GOT3 (cell line): ENCODE measurements around the gene OMP.

ENCODE experiments used
- DNase-seq: peaks from one replicate; lab custom pipeline; 2025; ENCODE audit warnings: mixed read lengths; lab: John Stamatoyannopoulos, UW

Gene OMP

DNA sequence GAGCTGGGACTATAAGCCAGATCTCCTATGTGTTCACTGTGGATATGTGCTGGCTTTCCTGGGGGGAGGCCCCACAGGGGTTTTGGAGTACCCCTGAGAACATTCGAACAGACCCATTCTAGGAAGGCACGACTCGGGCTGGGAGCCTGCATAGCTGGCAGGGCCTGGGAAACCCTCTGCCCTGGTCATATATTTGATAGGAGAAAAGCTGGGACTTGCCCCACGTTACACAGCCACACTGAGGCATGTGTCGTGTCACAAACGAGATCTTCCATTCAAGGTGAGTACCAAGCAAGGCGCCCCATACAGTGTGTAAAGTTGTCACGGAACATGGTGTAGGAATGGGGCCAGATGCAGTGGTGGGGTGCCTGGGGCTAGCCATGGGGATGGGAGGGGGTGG is 36.6 kb downstream of the OMP start:
- DNase-seq: no peak

DNA sequence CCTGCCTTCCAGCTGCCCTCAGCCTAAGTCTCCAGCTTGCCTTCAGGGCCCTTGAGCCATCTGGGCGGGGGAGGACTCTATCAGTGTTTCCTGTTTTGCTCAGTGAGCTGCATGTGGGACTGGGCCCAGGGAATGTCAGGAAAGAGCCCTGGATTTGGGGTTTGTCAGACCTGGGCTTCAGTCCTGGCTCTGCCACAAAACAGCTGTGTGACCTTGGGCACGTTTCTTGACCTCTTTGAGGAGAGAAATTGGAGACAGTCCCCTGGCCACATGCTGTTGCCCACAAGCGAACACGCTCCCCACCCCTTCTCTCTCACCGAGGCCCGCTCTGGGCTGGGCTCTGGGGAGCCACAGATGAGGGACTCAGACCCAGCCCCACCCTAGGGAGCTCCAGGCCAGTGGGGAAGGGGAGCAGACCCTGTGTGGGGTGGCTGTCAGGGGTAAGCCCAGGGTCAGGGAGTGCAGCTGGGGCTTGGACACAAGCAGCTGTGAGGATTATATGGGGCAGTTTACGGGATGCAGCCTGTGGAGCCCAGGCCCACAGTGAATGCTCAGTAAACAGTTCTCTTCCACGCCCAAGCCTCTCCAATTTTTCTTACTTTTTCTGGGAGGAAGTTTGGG is 37.7 kb downstream of the OMP start:
- DNase-seq: no peak

DNA sequence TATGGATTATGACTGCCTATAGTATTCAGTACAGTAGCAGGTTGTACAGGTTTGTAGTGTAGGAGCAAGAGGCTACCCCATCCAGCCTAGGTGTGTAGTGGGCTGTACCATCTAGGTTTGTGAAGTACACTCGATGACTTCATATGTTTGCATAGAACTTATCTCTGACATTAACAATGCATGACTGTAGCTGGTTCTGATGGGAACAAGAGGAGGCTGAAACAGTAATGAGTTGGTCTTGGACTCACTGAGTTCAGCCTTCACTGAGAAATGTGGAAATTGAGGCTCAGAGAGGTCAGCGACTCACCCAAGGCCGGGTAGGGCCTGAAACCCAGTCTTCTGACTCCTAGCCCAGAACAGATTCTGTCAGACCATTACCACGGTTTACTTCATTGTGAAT is 38.4 kb downstream of the OMP start:
- DNase-seq: no peak

DNA sequence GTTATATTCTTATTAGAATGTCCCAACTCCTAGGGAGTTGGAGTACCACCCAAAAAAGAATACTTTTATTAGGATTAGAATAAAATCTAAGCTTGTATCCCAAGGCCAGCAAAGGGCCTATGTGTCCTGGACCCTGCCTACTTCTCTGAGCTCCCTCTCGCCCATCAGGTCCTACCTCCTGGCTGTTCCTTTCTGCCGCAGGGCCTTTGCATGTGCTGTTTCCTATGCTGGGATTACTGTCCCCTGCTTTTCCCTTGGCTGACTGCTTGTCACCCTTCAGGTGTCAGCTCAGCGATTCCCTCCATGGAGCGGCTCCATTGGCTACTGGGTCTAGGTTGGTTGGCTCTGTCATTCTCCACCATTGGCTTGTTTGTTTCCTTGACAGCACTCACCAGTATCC is 38.8 kb downstream of the OMP start:
- DNase-seq: no peak

DNA sequence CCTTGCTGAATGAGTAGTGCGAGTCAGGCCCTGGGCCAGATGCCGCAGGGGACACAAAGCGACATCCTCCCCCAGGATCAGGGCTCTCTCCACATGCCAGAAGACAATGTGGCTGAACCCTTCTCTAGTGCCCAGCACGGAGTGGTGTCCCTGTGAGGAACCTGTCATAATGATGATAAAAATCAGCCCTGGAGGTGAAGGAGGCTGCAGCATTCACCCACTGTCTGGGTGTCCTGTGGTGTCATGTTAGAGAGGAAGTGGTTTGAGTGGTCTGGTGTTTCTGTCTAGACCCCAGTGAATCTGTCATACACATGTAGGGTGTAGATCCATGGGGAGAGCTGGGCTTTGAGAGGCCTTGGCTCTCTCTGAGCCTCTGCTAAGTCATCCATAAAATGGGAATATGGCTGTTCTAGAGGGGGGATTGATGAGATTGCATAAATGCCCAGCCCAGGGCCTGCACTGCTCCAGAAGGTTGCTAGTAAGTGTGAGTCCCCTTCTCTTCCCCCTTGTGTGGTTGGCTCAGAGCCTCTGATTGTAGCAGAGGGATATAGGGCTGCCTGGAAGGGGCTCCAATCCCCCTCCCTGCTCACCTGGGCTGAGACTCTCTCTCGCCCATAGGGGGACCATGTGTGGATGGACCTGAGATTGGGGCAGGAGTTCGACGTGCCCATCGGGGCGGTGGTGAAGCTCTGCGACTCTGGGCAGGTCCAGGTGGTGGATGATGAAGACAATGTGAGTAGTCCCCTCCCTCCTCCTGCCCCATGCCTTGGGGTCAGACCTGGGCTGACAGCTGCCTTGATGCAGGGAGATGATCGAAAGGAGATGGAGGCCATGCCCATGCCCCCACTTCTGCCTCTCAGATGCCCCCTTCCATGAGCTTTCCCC is 39.7 kb downstream of the OMP start:
- no peak for DNase-seq

DNA sequence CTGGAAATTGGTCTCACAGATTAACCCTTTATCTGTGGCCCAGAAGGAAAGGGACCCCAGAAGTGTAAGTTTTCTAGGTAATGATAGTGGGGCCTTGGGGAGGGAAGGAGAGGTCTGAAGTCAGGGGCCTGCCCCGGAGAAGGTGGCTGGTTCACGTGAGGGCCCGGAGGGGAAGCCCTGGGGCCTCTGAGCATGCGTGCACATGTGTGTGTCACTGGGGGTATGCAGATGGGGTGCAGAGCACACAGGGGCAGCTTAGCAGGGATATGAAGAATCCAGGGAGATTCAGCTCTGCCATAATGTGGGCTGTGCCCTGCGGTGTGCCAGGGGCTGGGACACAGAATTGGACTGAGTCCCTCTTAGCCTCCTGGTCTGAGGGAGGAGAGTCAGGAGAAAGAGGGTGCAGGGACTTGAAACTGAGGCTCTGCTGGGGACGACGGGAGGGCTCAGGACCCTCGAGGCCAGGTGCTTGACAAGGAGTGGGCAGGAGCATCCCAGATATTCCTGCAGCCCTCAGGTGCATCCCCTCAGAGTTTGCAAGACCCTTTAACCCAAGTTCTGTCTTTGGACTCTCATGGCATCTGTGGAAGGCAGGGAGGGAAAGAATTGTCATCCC is 40.9 kb downstream of the OMP start:
- no peak for DNase-seq

DNA sequence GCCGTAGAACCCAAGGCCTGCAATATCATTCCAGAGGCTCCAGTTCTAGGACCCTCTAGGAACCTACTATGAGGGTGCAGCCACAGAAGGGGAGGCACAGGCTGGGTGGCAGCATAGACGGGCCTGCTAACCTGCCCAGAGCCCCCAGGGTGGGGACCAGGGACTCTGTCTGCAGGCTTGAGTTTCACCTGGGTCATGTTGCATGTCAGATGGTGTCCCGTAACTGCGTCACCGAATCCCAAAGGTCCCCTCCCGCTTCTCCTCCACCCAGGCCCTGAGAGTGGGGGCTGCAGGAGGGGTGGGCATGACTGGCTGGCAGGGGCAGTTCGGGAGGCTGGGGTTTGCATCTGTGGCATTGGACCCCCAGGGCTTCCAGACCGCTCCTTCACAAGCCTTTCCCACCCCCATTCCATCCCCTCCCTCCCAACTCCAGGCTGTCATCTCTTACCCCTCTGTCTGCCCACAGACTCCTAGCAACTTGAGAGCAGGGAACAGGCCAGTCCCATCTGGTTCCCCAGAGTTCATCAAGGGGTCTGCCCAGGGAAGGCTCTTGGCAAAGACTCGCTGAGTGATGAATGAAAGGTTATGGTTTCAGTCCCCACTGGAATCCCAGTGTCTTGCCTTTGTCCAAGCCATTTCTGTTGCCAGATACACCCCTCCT is 41.7 kb downstream of the OMP start:
- no peak for DNase-seq

DNA sequence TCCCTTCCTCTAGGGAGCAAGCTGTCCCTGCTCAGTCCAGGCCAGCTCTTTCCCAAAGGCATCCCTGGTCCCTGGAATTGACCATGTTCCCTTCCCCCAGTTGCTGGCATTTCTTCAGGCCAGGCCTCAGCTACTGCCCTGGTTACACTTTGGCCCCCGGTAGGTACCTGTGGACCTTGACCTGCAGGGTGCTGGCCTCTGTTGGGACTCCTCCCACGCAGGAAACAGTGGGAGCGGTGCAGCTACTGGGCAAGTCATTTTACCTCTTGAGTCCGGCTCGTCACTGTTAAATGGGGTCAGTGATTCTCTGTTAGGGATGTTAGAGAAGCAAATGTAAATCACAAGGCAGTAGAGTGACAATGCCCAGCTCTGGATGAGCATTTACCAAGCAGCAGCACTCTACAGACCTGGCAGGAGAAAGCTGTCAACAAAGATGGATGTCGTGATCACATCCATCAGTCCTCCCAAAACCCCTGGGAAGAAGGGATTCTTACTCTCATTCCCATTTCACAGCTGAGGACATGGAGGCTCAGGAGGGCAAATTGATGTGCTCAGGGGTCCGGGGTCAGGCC is 42.3 kb downstream of the OMP start:
- no peak for DNase-seq

DNA sequence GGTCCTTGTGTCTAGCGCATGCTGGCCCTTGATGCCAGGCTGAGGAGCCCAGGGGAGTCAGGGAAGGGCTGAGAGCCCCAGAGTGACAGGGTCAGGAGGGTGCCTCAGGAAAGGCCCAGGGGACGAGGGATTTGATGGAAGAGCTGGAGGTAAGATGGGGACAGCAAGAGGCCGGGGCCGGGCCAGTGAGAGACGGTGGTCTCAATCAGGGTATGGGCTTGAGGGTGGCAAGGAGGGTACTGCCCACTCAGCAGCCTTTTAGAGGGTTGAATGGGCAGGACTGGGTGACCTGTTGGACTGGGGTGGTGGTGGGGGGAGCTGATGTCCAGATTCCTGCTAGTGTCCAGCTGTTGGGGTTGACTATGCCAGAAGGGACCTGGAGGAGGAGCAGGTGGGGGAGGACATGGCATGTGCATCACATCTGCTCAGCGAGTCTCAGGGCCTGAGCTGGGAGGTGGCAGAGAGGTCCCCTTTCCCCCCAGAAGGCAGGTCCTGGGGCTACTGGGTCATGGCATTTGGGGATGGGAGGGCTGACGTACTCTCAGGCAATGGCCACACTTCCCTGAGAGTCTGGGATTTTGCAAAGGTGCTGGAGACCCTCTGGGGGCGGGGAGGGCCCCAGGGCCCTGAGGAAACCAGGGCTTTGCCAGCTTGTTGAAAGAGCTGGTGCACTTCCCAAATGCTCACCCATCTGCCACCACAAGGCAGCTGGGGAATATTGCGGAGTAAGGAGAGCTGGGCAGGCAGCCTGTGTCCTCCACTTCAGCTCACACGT is 43.8 kb downstream of the OMP start:
- DNase-seq: no peak

DNA sequence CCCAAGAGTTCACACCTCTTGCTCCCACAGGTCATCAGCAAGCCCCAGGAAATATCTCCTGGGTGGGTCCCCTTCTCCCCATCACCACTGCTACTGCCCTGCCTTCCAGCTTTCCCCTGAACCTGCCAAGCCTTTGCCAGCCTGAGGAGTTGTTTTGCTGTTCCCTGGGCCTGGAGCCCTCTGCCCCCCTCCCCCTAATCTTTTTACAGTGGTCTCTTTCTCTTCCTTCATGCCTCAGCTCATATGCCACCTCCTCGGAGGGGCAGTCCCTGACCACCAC is 44.3 kb downstream of the OMP start:
- DNase-seq: no peak

DNA sequence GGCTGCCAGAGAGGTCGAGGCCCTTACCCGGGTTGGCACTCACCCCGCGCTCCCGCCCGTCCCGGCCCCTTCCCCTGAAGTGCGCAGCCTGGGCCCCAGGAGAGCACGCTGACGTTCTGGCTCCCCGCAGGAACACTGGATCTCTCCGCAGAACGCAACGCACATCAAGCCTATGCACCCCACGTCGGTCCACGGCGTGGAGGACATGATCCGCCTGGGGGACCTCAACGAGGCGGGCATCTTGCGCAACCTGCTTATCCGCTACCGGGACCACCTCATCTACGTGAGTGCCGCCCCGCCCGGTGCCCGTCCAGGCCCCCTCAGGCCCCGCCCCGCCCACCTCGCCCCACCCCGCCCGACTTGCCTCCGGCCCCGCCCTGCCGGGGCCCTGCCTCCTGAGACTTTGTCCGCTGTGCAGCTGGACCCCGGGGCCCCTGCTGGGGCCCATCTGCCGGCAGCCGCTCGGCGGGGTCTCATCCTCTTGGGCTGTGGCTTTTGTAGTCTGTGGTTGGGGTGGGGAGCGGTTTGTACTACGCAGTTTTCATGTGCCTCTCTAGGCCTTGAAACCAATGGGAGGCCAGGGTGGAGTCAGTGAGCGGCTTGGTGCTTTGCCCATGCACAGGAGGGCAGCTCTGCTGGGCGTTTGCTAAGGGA is 45.2 kb downstream of the OMP start:
- no peak for DNase-seq

DNA sequence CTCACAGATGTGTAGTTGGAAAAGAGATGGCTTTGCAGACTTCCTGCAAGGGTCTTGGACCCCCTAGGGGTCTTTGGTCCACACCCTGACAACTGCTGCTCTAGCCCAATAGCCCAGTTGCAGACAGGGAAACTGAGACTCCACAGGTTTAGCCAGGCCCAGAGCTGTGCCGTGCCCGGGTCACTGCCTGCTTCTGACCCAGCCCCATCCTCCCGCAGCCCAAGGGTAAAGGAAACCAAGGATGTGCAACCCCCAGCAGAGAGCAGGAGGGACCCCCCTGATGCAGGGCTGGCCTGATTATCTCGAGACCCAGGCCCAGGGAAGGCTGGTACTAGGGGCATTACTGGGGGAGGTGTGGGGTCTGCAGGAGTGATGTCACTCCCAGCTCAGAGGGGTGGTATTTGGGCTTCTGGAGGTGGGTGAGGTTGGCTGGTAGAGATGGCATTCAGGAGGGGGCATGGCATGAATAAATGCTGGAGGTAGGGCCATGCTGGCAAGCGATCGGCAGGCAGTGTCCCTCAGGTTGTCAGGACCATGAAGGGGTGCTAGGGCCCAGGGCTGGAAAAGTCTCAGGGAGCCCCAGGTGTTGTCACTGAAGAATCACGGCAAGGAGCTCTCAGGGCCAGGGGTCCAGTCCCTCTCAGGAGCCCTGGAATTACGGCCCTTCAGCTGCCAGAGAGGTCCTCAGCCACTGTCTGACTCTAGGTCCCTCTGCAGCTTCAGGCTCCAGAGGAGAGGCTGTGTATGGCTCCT is 46.5 kb downstream of the OMP start:
- no peak for DNase-seq

DNA sequence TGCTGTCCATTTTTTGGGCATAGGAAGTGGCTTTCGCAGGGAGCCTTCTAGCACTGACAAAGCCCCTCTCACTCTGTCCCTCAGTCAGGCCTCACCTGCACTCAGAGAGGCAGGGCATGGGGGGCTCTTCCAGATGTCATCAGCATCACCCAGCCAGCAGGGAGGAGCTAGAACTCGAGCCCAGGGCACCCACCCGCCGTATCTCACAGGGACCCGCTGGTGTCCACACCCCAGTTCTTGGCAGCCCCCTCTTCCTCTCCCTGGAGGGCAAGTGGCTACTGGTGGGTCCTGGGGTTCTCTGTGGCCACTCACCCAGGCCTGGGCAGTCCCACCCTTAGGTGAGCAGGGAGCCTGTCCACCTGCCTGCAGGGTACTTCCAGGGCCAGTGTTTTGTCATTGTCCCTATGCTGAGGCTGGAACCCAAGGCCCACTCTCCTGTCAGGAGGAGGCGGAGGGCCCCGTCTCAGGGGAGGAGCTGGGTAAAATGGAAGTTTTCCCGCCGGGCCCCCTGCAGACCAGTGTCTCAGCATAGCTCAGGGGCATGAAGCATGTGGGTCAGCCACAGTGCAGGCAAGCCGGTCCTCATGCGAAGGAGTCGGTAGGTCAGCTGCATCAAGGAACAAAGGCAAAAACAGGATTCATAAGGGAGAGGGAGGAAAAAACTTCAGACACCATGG is 47.2 kb downstream of the OMP start:
- no peak for DNase-seq

DNA sequence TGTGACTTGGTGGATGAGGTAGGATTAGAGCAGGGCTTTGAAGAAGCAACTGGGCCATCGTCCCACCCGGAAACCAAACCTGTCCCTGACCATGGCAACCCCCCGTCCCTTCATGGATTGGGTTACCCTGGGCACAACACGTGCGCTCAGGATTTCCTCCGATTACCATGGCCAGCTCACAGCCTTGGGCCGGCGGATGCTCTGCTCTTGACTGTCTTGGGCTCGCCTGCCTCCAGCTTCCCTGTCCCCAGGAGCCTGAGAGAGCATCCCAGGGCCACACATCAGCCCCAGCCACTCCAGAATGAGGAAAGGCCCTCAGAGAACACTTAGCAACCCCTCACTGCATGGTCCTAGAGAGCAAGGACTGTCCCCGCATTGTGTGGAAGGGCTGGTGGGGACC is 48.2 kb downstream of the OMP start:
- no peak for DNase-seq

DNA sequence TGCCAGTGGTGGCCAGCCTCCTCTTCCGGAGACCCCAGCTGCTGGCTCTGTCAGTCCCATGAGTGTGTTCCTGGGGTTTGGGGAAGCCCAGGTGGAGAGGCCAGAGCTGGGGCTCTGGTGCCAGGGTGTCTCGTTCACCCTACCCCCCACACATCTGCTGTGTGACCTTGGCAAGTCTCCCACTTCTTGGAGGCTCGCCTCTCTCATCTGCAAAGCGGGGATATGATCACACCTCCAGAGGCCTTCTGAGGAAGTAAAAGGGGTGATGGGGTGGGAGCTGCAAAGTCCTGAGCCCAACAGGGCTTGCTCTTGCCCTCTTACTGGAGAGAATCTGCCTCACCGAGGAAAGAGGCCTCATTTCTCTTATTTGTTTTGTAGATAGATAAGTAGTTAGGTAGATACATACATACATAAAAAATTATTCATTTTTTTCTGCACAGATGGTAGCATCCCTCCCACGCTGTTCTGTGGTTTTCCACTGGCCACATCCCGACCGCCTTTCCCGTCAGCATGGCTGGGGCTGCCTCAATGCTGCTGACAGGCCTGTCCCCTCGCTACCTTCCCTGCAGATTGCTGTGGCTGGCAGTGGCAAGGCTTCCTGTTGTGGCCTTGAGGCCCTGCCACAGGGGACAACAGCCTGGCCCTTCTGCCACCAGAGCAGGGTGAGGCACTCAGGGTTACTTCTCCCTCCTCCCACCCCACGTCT is 49.3 kb downstream of the OMP start:
- DNase-seq: no peak

DNA sequence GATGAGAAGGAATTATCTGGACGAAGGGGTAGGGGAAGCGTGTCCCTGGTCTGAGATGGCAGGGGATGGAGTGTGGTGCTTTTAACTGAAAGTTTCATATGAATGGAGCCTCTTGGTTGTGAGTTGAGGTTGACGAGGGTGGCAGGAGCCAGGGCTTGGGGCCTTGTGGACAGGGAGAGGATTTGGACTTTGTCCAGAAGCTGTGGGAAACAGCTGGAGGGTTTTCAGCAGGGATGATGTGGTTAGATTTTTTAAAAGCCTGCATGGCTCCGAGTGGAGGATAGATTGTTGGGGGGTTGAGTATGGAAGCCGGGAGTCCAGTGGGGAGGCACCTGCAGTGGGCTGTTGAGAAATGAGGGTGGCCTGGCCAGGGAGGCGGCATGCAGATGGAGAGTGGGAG is 50.2 kb downstream of the OMP start:
- no peak for DNase-seq
